ENCODE measurements around the gene RCVRN.

DNA sequence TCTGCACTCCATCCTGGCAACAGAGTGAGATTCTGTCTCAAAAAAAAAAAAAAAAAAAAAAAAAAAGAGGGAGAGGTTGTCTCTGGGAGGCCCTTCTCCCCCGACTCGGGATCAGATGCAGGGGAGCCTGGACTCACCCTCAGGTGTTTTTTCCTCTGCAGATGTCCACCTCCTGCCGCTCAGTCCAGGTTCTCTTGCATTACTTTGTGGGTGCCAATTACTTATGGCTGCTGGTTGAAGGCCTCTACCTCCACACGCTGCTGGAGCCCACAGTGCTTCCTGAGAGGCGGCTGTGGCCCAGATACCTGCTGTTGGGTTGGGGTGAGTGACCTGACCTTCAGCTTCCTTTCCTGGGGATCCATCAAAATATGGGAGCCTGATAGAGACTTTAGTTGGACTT lies 45.3 kb downstream of the RCVRN start:
- no peak for TF ChIP-seq PREB (CRISPR knock-in tag; IDR thresholded peaks at IDR 0.05)
- TF ChIP-seq SP1 (CRISPR knock-in tag; IDR thresholded peaks at IDR 0.05), result no peak
- no peak for TF ChIP-seq GTF2F1 (IDR thresholded peaks at IDR 0.05; ENCODE audit: low read depth, low read length)
- TF ChIP-seq POLR2AphosphoS2 (IDR thresholded peaks at IDR 0.05; ENCODE audit: low read length), result no peak

Data from K562 (cell line).